T-helper 22 cell (primary cell): ENCODE data around the gene VDR.
A peak's percentile ranks its signal among the peaks of the same experiment; 100 is the strongest.
"Not testable (repeated sequence)": the region's sequence is repeated elsewhere in the genome, so short reads cannot be mapped to it uniquely, and the experiment has no call there.

Source experiments
- DNase-seq: peaks from one replicate; pipeline ENCODE4 v3.0.0-alpha.2; 2020; ENCODE audit warnings: low read depth

Gene VDR

GRCh38 chr12:47812797-47813510 lies 91.8 kb downstream of the VDR start:
- DNase-seq: peak; percentile 90

- no peak for DNase-seq
These were observed 93.0 kb downstream of the VDR start for GRCh38 chr12:47811581-47812484.

- DNase-seq: no peak
These were observed 93.8 kb downstream of the VDR start for GRCh38 chr12:47811072-47811396.

GRCh38 chr12:47809518-47809917 lies 95.3 kb downstream of the VDR start:
- not testable (repeated sequence) for DNase-seq

GRCh38 chr12:47808574-47809365 lies 96.0 kb downstream of the VDR start:
- peak; percentile 44 for DNase-seq

- peak; percentile 74 for DNase-seq
These were observed 96.7 kb downstream of the VDR start for GRCh38 chr12:47808050-47808449.

GRCh38 chr12:47807338-47807737 lies 97.5 kb downstream of the VDR start:
- no peak for DNase-seq

GRCh38 chr12:47805417-47805816 lies 99.4 kb downstream of the VDR start:
- DNase-seq: no peak

GRCh38 chr12:47804171-47804570 lies 100.6 kb downstream of the VDR start:
- no peak for DNase-seq

GRCh38 chr12:47803191-47803875 lies 101.5 kb downstream of the VDR start:
- DNase-seq: no peak

GRCh38 chr12:47802312-47802711 lies 102.5 kb downstream of the VDR start:
- DNase-seq: no peak

- DNase-seq: no peak
These were observed 102.9 kb downstream of the VDR start for GRCh38 chr12:47801904-47802246.

GRCh38 chr12:47801170-47801903 lies 103.5 kb downstream of the VDR start:
- no peak for DNase-seq

- DNase-seq: no peak
These were observed 104.2 kb downstream of the VDR start for GRCh38 chr12:47800582-47800981.

GRCh38 chr12:47799357-47799955 lies 105.3 kb downstream of the VDR start:
- DNase-seq: no peak

GRCh38 chr12:47798382-47798948 lies 106.3 kb downstream of the VDR start:
- DNase-seq: no peak

- DNase-seq: no peak
These were observed 107.4 kb downstream of the VDR start for GRCh38 chr12:47797441-47797840.

- no peak for DNase-seq
These were observed 108.9 kb downstream of the VDR start for GRCh38 chr12:47795814-47796411.

GRCh38 chr12:47795121-47795813 lies 109.5 kb downstream of the VDR start:
- DNase-seq: no peak

- no peak for DNase-seq
These were observed 110.1 kb downstream of the VDR start for GRCh38 chr12:47794679-47795078.
